Measurements from ENCODE around the gene TKT. TPM values are rescaled to one million over a fixed set of nuclear protein-coding genes. Genes with fewer than 3 reads are reported as not detected.
A peak's percentile ranks its signal among the peaks of the same experiment; 100 is the strongest.

Gene TKT
- total and polyA plus RNA-seq, 2 of the 13 experiments (the other 11 are each of a cell fraction or from before 2014, with no cell fraction given) = 150 to 238 TPM

- TF ChIP-seq, protein P1, sequence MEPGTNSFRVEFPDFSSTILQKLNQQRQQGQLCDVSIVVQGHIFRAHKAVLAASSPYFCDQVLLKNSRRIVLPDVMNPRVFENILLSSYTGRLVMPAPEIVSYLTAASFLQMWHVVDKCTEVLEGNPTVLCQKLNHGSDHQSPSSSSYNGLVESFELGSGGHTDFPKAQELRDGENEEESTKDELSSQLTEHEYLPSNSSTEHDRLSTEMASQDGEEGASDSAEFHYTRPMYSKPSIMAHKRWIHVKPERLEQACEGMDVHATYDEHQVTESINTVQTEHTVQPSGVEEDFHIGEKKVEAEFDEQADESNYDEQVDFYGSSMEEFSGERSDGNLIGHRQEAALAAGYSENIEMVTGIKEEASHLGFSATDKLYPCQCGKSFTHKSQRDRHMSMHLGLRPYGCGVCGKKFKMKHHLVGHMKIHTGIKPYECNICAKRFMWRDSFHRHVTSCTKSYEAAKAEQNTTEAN (CRISPR knock-in tag; conservative IDR thresholded peaks at IDR 0.05) = 0 out of 2 replicates have a peak, but pooled peaks have one; percentile 30
Measured at GRCh38 chr3:53258600-53259426, 3.0 kb upstream of the TKT start (continued).

GRCh38 chr3:53257465-53257864 lies 1.6 kb upstream of the TKT start:
- WGBS (ENCODE audit: low lambda C conversion rate) = 94% methylated on average over 3 of the region's 4 CpGs
- Histone ChIP-seq H3K4me2 (ENCODE audit: low read depth, low read length) (no peak overlapping the region), H3K9ac (ENCODE audit: insufficient read depth, low read depth, low read length) (no peak overlapping the region), H3K79me2 (ENCODE audit: insufficient read depth, low read length) (peaks cover 30% of the 10 kb centered on the region), H3K9me3 (ENCODE audit: low read length) (no peaks in the 10 kb centered on the region), H4K20me1 (ENCODE audit: insufficient read depth, low read length) (peaks cover 24% of the 10 kb centered on the region), H3K27ac (ENCODE audit: extremely low read length, insufficient read depth, low read length) (no peak overlapping the region), H2AFZ (ENCODE audit: low read length) (no peak overlapping the region), H3K4me1 (ENCODE audit: insufficient read depth, low read length) (peaks cover 82% of the 10 kb centered on the region), H3K27me3 (ENCODE audit: control insufficient read depth in 1 of 2, insufficient read depth in 2 of 2, low read length in 2 of 2) (no peaks in the 10 kb centered on the region; a peak in 1 of 5 replicates), H3K36me3 (replicated peaks in 1 of 2; ENCODE audit: control insufficient read depth in 1 of 2, insufficient read depth in 2 of 2, low read length in 2 of 2) (no peaks in the 10 kb centered on the region), H3K4me3 (replicated peaks in 1 of 3; ENCODE audit: insufficient read depth in 1 of 3, low read depth in 2 of 3, low read length in 3 of 3) (no peak overlapping the region)
- intact Hi-C loops (cut with micrococcal nuclease; ENCODE audit: unreplicated experiment) (loop anchor here (5.0 kb wide), 1 partner anchor 35 kb away; no protein-coding TSS in a partner anchor), in situ Hi-C loops (cut with HindIII; ENCODE audit: extremely low pct_ligation_motif_present, low pct_unique_long_range_greater_than_20kb) (no loop called here)
- TF ChIP-seq ZNF841 (CRISPR knock-in tag; IDR thresholded peaks at IDR 0.05; ENCODE audit: borderline replicate concordance) (no peak), ZNF788 (CRISPR knock-in tag; IDR thresholded peaks at IDR 0.05; ENCODE audit: borderline replicate concordance) (no peak), BHLHE40 (IDR thresholded peaks at IDR 0.05; ENCODE audit: low read length) (no peak), ZSCAN20 (CRISPR knock-in tag; IDR thresholded peaks at IDR 0.05; ENCODE audit: borderline replicate concordance) (no peak), MNT (IDR thresholded peaks at IDR 0.05) (no peak), YEATS4 (CRISPR knock-in tag; IDR thresholded peaks at IDR 0.05; ENCODE audit: borderline replicate concordance) (no peak), ZC3H13 (CRISPR knock-in tag; IDR thresholded peaks at IDR 0.05) (no peak)
- TF ChIP-seq, protein P2, sequence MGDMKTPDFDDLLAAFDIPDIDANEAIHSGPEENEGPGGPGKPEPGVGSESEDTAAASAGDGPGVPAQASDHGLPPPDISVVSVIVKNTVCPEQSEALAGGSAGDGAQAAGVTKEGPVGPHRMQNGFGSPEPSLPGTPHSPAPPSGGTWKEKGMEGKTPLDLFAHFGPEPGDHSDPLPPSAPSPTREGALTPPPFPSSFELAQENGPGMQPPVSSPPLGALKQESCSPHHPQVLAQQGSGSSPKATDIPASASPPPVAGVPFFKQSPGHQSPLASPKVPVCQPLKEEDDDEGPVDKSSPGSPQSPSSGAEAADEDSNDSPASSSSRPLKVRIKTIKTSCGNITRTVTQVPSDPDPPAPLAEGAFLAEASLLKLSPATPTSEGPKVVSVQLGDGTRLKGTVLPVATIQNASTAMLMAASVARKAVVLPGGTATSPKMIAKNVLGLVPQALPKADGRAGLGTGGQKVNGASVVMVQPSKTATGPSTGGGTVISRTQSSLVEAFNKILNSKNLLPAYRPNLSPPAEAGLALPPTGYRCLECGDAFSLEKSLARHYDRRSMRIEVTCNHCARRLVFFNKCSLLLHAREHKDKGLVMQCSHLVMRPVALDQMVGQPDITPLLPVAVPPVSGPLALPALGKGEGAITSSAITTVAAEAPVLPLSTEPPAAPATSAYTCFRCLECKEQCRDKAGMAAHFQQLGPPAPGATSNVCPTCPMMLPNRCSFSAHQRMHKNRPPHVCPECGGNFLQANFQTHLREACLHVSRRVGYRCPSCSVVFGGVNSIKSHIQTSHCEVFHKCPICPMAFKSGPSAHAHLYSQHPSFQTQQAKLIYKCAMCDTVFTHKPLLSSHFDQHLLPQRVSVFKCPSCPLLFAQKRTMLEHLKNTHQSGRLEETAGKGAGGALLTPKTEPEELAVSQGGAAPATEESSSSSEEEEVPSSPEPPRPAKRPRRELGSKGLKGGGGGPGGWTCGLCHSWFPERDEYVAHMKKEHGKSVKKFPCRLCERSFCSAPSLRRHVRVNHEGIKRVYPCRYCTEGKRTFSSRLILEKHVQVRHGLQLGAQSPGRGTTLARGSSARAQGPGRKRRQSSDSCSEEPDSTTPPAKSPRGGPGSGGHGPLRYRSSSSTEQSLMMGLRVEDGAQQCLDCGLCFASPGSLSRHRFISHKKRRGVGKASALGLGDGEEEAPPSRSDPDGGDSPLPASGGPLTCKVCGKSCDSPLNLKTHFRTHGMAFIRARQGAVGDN (CRISPR knock-in tag; IDR thresholded peaks at IDR 0.05) = peak; percentile 32; the same call in 1 of the 2 replicates
- ChIA-PET CTCF (ENCODE audit: low intra/inter-chr PET ratio, low total read pairs) (no interaction called here), POLR2A (interaction anchor here (1.0 kb wide), 1 partner anchor 13 kb away, joined by 4 read pairs; no protein-coding TSS in a partner anchor)
- no TSS peak for BruUV-seq (replicated peaks)
- no peak for ATAC-seq
- DNase-seq (ENCODE audit: low spot score) = no peak
- no peak for FAIRE-seq
